Type B pancreatic cell (in vitro differentiated cells): ENCODE results near the gene VEGFB. TPM values are rescaled to one million over a fixed set of nuclear protein-coding genes. Genes with fewer than 3 reads are reported as not detected.

Source experiments
- total RNA-seq: library from RNA; stranded (reverse); gene quantifications from 2 replicates; pipeline ENCODE4 v1.2.1, GENCODE V29; 2021; ENCODE audit warnings: low replicate concordance

Gene VEGFB
- total RNA-seq, 1 donor from 2014 or later, result 66.3 TPM

Other genes starting within 250 kb of the VEGFB start
- gene OTUB1, start 248.1 kb upstream of the VEGFB start, total RNA-seq, result 101 and 105 TPM in 2 replicates
- 0.26 and 3.0 TPM in 2 replicates for gene FLRT1, start 198.7 kb upstream of the VEGFB start, total RNA-seq
- 21.1 and 22.3 TPM in 2 replicates for gene MACROD1, start 68.5 kb upstream of the VEGFB start, total RNA-seq
- 176 and 206 TPM in 2 replicates for gene STIP1, start 48.4 kb upstream of the VEGFB start, total RNA-seq
- 3.5 and 6.9 TPM in 2 replicates for gene FERMT3, start 27.9 kb upstream of the VEGFB start, total RNA-seq
- 34.2 and 38.9 TPM in 2 replicates for gene TRPT1, start 8.4 kb upstream of the VEGFB start, total RNA-seq
- 47.9 and 49.0 TPM in 2 replicates for gene NUDT22, start 8.3 kb upstream of the VEGFB start, total RNA-seq
- gene DNAJC4, start 4.0 kb upstream of the VEGFB start, total RNA-seq, result 48.2 and 50.8 TPM in 2 replicates
- gene FKBP2, start 6.5 kb downstream of the VEGFB start, total RNA-seq, result 52.8 and 69.6 TPM in 2 replicates
- gene PPP1R14B, start 12.4 kb downstream of the VEGFB start, total RNA-seq, result 187 and 274 TPM in 2 replicates
- 40.7 and 56.2 TPM in 2 replicates for gene PLCB3, start 16.9 kb downstream of the VEGFB start, total RNA-seq
- gene BAD, start 50.1 kb downstream of the VEGFB start, total RNA-seq, result 39.3 and 48.7 TPM in 2 replicates
- gene GPR137, start 51.3 kb downstream of the VEGFB start, total RNA-seq, result 43.7 and 47.9 TPM in 2 replicates
- gene KCNK4, start 56.7 kb downstream of the VEGFB start, total RNA-seq, result 0.19 TPM in 1 of 2 replicates, not detected in the other
- not detected in 2 replicates for gene CATSPERZ, start 65.8 kb downstream of the VEGFB start, total RNA-seq
- 41.7 and 76.0 TPM in 2 replicates for gene ESRRA, start 70.9 kb downstream of the VEGFB start, total RNA-seq
- gene TRMT112, start 83.0 kb downstream of the VEGFB start, total RNA-seq, result 160 and 198 TPM in 2 replicates
- 166 and 227 TPM in 2 replicates for gene PRDX5, start 83.5 kb downstream of the VEGFB start, total RNA-seq
- 2.8 and 3.1 TPM in 2 replicates for gene CCDC88B, start 105.6 kb downstream of the VEGFB start, total RNA-seq
- 26.4 and 49.8 TPM in 2 replicates for gene RPS6KA4, start 124.6 kb downstream of the VEGFB start, total RNA-seq